OCI-LY1 (cell line): ENCODE measurements around the gene JMJD1C.

Experiments
- H2AFZ ChIP-seq: fragments of 200-600 bp; sonication (generic), shearing (Covaris generic); 2 replicates; pipeline ENCODE4 v1.6.0; 2014; ENCODE audit warnings: antibody characterized with exemption, mild to moderate bottlenecking, low read length
- H3F3A ChIP-seq: fragments of 200-600 bp; sonication (generic), shearing (Covaris generic); 2 replicates; pipeline ENCODE4 v1.6.0; 2014; ENCODE audit warnings: mild to moderate bottlenecking, antibody characterized with exemption, low read length, moderate library complexity; ENCODE audit not compliant: insufficient read depth
- H3K27ac ChIP-seq: fragments of 200-600 bp; sonication (generic); 2 replicates; pipeline ENCODE4 v1.5.1; 2014; ENCODE audit warnings: low read length, mixed run types, mild to moderate bottlenecking, low read depth; ENCODE audit not compliant: poor library complexity, severe bottlenecking
- H3K27me3 ChIP-seq: fragments of 200-600 bp; sonication (generic); 2 replicates; pipeline ENCODE4 v1.6.0; 2014; ENCODE audit warnings: antibody characterized with exemption, mild to moderate bottlenecking, low read length, moderate library complexity; ENCODE audit not compliant: insufficient read depth
- H3K36me3 ChIP-seq: fragments of 200-600 bp; sonication (generic); 2 replicates; pipeline ENCODE4 v1.6.1; 2014; ENCODE audit warnings: mild to moderate bottlenecking, antibody characterized with exemption, low read length, moderate library complexity, mixed read lengths; ENCODE audit not compliant: insufficient read depth
- H3K4me1 ChIP-seq: fragments of 200-600 bp; sonication (generic); 2 replicates; pipeline ENCODE4 v1.5.1; 2014; ENCODE audit warnings: mild to moderate bottlenecking, low read length, moderate library complexity; ENCODE audit not compliant: insufficient read depth, severe bottlenecking
- H3K4me2 ChIP-seq: fragments of 200-600 bp; sonication (generic), shearing (Covaris generic); 2 replicates; pipeline ENCODE4 v1.6.1; 2014; ENCODE audit warnings: low read length
- H3K4me3 ChIP-seq: fragments of 200-600 bp; sonication (generic); 2 replicates; pipeline ENCODE4 v1.5.1; 2014; ENCODE audit warnings: low read length, low read depth, mild to moderate bottlenecking, mixed read lengths; ENCODE audit not compliant: poor library complexity, severe bottlenecking
- H3K79me2 ChIP-seq: fragments of 200-600 bp; shearing (Covaris generic); 2 replicates; pipeline ENCODE4 v1.6.1; 2016; ENCODE audit warnings: mixed run types, low read length, mixed read lengths; ENCODE audit not compliant: insufficient read depth
- H3K9ac ChIP-seq: fragments of 200-600 bp; sonication (generic), shearing (Covaris generic); 2 replicates; pipeline ENCODE4 v1.6.1; 2014; ENCODE audit warnings: mild to moderate bottlenecking, low read length, mixed read lengths
- H3K9me2 ChIP-seq: fragments of 200-600 bp; sonication (generic), shearing (Covaris generic); 2 replicates; pipeline ENCODE4 v1.6.1; 2014; ENCODE audit warnings: low read depth, mild to moderate bottlenecking, low read length, mixed read lengths
- H3K9me3 ChIP-seq: fragments of 200-600 bp; shearing (Covaris generic); 2 replicates; pipeline ENCODE4 v1.6.1; 2014; ENCODE audit warnings: low read length, mixed read lengths
- H4K20me1 ChIP-seq: fragments of 200-600 bp; sonication (generic), shearing (Covaris generic); 2 replicates; pipeline ENCODE4 v1.6.0; 2016; ENCODE audit warnings: mild to moderate bottlenecking, low read length; ENCODE audit not compliant: insufficient read depth
- CTCF ChIP-seq: fragments of 200-600 bp; sonication (generic), shearing (Covaris generic); IDR thresholded peaks from 2 replicates; pipeline ENCODE4 v1.5.1; 2017; ENCODE audit warnings: mild to moderate bottlenecking, antibody characterized with exemption, low read length, moderate library complexity, mixed read lengths
- EZH2 ChIP-seq: fragments of 200-600 bp; sonication (generic), shearing (Covaris generic); IDR thresholded peaks from 2 replicates; pipeline ENCODE4 v1.8.0; 2017; ENCODE audit warnings: borderline replicate concordance, mixed run types, mild to moderate bottlenecking, antibody characterized with exemption, low read length, moderate library complexity, mixed read lengths

JMJD1C gene

GRCh38 chr10:63125459-63125858 is 340.3 kb downstream of the JMJD1C start:
- Histone ChIP-seq H3K4me3 (no peak overlapping the region), H2AFZ (no peak overlapping the region), H3K27me3 (no peaks in the 10 kb centered on the region), H3K9me3 (no peaks in the 10 kb centered on the region), H3K36me3 (no peaks in the 10 kb centered on the region), H3K79me2 (no peaks in the 10 kb centered on the region), H3K4me2 (no peak overlapping the region), H3F3A (no peaks in the 10 kb centered on the region), H3K9ac (no peak overlapping the region), H3K27ac (no peak overlapping the region), H3K4me1 (peaks cover 4% of the 10 kb centered on the region), H3K9me2 (no peaks in the 10 kb centered on the region), H4K20me1 (no peaks in the 10 kb centered on the region)
- TF ChIP-seq EZH2, result no peak
- no peak for TF ChIP-seq CTCF

GRCh38 chr10:63123727-63124362 is 341.9 kb downstream of the JMJD1C start:
- Histone ChIP-seq H3K9me3 (no peaks in the 10 kb centered on the region), H3K9ac (no peak overlapping the region), H3K79me2 (no peaks in the 10 kb centered on the region), H3K36me3 (no peaks in the 10 kb centered on the region), H4K20me1 (no peaks in the 10 kb centered on the region), H3F3A (no peaks in the 10 kb centered on the region), H3K4me1 (peaks cover 4% of the 10 kb centered on the region), H3K27ac (no peak overlapping the region), H3K9me2 (no peaks in the 10 kb centered on the region), H2AFZ (no peak overlapping the region), H3K27me3 (no peaks in the 10 kb centered on the region), H3K4me2 (no peak overlapping the region), H3K4me3 (no peak overlapping the region)
- TF ChIP-seq EZH2 (no peak), CTCF (no peak)

- Histone ChIP-seq H3K9ac (no peak overlapping the region), H3K9me3 (no peaks in the 10 kb centered on the region), H3F3A (no peaks in the 10 kb centered on the region), H3K9me2 (no peaks in the 10 kb centered on the region), H3K79me2 (no peaks in the 10 kb centered on the region), H3K4me3 (no peak overlapping the region), H3K4me2 (no peak overlapping the region), H3K27me3 (no peaks in the 10 kb centered on the region), H3K27ac (no peak overlapping the region), H3K4me1 (peaks cover 4% of the 10 kb centered on the region), H2AFZ (no peak overlapping the region), H3K36me3 (no peaks in the 10 kb centered on the region), H4K20me1 (no peaks in the 10 kb centered on the region)
- TF ChIP-seq CTCF (no peak), EZH2 (no peak)
These were observed 345.2 kb downstream of the JMJD1C start for GRCh38 chr10:63120554-63120953.
